AG09309 (cell line): ENCODE data around the gene KIF7.
"Not testable (repeated sequence)": the region's sequence is repeated elsewhere in the genome, so short reads cannot be mapped to it uniquely, and the experiment has no call there.

ENCODE experiments used
- DNase-seq: peaks from one replicate; pipeline ENCODE4 v3.0.0-alpha.2; 2010; ENCODE audit warnings: low read depth
- H3K4me3 ChIP-seq: 2 replicates; pipeline ENCODE4 v1.5.1; 2011; ENCODE audit warnings: mild to moderate bottlenecking, low read depth, low read length, moderate library complexity; ENCODE audit not compliant: control insufficient read depth
- TF ChIP-seq, protein P1 (sequence below): IDR thresholded peaks from 2 replicates; pipeline ENCODE4 v1.5.1; 2011; ENCODE audit warnings: mild to moderate bottlenecking, low read depth, low read length, inconsistent platforms; ENCODE audit not compliant: insufficient read depth, control insufficient read depth; ENCODE audit errors: missing control alignments

Gene KIF7

DNA sequence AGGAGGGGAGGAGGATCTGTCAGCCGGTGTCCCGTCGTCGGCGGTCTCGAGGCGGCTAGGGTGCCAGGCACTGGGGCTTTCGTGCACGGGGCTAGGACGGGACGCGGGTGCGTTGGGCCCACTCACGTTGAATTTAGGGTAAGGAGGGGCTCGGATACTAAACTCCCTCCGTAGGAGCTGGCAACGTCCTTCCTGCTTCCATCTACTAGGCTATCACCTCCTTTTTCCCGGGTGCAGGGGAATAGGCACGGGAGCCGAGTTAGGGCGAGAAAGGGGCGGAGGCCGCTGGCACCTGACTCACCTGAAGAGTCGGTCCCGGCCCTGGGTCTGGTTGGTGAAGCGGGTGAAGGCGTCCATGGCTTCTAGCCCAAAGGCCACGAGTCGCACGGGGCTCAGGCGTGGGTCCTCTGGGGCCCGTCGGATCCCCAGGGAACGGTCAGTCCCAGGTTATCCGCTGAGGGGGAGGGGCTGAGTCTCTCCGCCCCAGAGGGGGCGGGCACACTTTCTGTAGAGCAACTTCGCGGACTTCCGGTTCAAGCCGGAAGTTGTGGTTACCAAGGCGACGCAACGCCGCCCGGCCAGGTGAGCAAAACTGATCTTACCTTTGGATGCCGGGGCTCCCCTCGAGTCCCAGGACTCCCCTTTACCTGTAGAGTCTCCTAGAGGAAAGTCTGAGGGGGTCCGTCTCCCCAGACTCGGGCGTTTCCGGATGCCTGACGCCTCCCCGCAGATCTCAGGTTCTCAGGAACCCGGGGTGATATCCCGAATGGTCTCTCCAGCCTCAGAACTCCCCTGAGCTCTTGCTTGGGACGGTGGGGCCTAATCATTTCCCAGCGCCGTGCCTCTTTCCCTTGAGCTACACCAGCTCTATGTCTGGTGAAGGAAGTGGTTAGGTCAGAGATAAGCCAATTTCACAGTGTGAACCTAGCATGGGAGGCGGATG lies 35.3 kb upstream of the KIF7 start, which contains the start of the genes PEX11A and WDR93:
Gene PEX11A (minus strand): TSS at position 479 of the 943 bp plus-strand sequence. CDS start 122 bp downstream, at position 357.
Gene WDR93 (plus strand): TSS at position 536 of the 943 bp plus-strand sequence. CDS start 10,936 bp downstream, outside the sequence.
- peak within 1 kb of the TSS; percentile 70 for H3K4me3 ChIP-seq
- TF ChIP-seq, protein P1, sequence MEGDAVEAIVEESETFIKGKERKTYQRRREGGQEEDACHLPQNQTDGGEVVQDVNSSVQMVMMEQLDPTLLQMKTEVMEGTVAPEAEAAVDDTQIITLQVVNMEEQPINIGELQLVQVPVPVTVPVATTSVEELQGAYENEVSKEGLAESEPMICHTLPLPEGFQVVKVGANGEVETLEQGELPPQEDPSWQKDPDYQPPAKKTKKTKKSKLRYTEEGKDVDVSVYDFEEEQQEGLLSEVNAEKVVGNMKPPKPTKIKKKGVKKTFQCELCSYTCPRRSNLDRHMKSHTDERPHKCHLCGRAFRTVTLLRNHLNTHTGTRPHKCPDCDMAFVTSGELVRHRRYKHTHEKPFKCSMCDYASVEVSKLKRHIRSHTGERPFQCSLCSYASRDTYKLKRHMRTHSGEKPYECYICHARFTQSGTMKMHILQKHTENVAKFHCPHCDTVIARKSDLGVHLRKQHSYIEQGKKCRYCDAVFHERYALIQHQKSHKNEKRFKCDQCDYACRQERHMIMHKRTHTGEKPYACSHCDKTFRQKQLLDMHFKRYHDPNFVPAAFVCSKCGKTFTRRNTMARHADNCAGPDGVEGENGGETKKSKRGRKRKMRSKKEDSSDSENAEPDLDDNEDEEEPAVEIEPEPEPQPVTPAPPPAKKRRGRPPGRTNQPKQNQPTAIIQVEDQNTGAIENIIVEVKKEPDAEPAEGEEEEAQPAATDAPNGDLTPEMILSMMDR = no peak
- no peak for DNase-seq

DNA sequence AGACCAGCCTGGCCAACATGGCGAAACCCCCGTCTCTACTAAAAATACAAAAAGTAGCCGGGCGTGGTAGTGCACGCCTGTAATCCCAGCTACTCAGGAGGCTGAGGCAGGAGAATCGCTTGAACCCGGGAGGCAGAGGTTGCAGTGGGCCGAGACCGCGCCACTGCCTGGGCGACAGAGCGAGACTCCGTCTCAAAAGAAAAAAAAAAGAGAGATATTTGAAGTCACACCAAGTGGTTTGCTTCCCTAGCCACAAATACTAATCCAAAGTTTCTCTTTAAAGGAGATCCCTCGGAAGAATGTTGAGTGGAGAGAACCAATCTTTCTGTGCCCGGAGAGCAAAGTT lies 34.6 kb upstream of the KIF7 start:
- not testable (repeated sequence) for DNase-seq
- H3K4me3 ChIP-seq = peak overlapping the region; percentile 70

DNA sequence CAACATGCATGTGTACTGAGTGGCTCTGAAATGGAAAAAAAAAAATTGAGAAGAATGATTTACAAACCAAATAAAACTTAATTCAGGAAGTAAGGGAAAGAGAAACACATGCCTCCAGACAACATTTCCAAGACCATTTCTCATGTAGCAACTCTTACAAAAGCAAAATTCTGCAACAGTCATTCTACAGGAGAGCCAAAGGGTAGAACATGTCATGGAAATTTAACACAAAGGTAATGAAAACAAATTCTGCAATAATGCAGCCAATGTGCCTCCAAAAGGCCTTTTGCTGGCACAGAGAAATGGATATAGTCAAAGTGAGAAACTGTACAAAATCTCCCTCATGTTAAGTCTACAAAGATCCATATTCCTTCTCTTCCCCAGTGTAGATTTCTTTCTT lies 31.3 kb upstream of the KIF7 start:
- H3K4me3 ChIP-seq = no peak overlapping the region
- TF ChIP-seq, protein P1 = no peak

DNA sequence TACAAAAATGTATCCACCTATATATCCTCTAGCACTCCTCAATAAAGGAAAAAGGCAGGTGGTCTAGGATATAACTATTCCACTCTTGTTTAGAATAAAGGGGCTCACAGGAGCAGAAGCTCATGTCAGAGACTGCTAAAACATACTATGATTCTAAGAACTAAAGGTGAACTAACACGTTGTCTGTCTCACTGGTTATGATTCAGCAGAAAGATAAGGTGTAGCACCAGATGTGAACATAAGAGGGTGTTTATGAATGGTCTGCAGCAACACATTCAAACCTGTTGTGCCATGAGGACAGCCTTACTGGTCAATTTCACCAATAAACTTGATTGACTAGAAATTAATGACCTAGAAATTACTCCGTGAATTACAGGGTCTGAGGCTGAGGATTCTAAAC lies 30.7 kb upstream of the KIF7 start:
- no peak overlapping the region for H3K4me3 ChIP-seq
- TF ChIP-seq, protein P1 = no peak
- no peak for DNase-seq

More for the DNA sequence above, 31.3 kb upstream of the KIF7 start:
- no peak for DNase-seq

DNA sequence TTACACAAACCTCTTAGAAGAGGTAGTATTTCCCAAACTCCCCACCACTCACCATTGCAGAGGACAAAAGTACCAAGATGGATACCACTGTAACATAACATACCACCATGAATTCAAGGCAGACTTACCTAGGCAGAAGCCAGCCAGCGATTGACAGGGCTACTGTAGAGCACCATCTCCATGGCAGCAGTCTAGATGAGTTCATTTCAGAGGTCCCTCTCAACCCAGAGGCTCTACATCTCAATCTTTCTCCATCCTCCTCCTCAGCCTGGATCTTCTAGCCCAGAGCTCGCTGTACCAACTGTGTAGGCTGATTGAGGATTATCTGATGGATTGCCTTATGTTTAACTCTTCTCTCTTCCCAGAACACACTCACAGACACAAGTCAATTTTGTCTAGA lies 25.9 kb upstream of the KIF7 start:
- TF ChIP-seq, protein P1 = no peak
- H3K4me3 ChIP-seq = no peak overlapping the region
- no peak for DNase-seq

DNA sequence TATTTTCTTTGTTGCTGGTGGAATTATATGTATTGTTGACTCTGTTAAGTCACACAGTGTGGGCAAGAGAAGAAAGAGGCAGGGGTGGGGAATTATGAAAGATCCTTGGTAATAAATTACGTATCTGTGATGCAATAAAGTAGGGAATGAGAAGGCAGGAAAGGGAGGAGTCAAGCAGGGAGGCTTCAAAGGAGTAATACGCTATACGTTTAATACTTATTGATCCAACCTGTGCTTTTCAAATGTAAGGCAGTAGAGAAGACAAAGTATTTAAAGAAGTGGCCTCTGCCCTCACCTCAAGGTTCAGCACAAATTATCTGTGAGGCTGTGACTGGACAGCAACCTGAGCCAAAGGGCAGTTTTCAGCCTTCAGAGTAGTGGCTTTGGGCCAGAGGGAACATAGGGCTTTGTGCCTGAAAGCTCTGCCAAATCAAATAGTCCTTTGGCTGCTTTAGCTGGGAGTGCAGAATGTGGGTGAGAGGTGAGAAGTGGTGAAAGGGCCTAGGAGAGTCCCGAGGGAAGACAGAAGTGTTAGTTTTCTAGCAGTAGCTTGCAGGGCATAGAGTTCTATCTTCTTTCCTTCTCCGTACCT lies 25.1 kb upstream of the KIF7 start:
- DNase-seq = peak; percentile 37
- TF ChIP-seq, protein P1 = no peak
- no peak overlapping the region for H3K4me3 ChIP-seq

DNA sequence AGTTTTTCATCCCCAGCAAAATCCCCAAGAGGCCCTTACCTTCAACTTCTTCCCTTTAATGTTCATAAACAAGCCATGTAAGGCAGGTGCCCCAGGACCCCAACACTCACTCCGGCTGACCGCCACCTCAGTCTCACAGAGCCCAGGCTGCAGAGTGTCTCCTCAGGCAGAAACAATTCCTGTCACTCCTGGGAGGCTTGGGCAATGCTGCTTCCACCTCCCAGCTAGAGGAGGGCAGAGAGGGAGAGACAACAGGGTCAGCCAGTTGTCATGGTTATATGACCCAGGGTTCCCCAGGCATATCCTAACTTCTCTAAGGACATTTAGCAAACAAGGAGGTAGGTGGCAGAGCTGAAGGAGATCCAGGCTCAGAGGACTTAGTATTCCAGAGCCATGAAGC lies 23.9 kb upstream of the KIF7 start, which contains the start of gene PLIN1:
Gene PLIN1 (minus strand): TSS at position 156 of the 400 bp plus-strand sequence. CDS start 1,878 bp downstream, outside the sequence.
- TF ChIP-seq, protein P1 = no peak
- no peak within 1 kb of the TSS for H3K4me3 ChIP-seq
- DNase-seq = no peak
